ENCODE measurements around the gene MARCHF4. TPM values are rescaled to one million over a fixed set of nuclear protein-coding genes. Genes with fewer than 3 reads are reported as not detected.

Gene MARCHF4
- total RNA-seq, 2 experiments from 2014 or later = not detected

- ChIA-PET POLR2A (no interaction called here), CTCF (no interaction called here)
- intact Hi-C loops (cut with micrococcal nuclease) = no loop called here
- H3K4me1 Mint-ChIP-seq (ENCODE audit: low read depth) = no peaks in the 10 kb centered on the region
- DNase-seq = no peak
- no peak overlapping the region for H3K4me3 Mint-ChIP-seq
- H3K36me3 Mint-ChIP-seq = no peaks in the 10 kb centered on the region
- H3K9me3 Mint-ChIP-seq = no peaks in the 10 kb centered on the region
- H3K27me3 Mint-ChIP-seq = peaks cover 30% of the 10 kb centered on the region
- no peak overlapping the region for H3K27ac Mint-ChIP-seq
These were observed 6.8 kb downstream of the MARCHF4 start for GRCh38 chr2:216365518-216365917.

DNA sequence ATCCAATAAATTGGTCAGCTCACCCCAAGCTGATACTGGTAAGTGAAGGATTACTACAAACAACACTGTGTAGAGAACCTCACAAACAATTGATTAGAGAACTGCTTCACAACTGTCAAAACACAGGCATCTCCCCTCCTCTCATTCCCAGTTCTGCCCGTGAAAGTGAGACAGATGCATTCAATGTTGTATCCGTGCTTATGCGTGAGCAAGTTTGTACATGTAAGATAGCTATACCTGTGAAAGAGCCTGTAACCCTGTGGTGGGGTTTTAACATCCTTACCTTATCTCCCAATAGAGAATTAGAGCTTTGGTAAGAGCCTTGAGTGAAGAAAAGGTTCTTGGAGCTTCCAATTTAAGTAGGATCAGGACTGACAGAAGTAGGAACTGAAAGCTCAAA lies 9.1 kb downstream of the MARCHF4 start:
- Mint-ChIP-seq H3K9me3 (no peaks in the 10 kb centered on the region), H3K27me3 (peaks cover 10% of the 10 kb centered on the region), H3K36me3 (no peaks in the 10 kb centered on the region), H3K4me3 (no peak overlapping the region), H3K27ac (no peak overlapping the region), H3K4me1 (ENCODE audit: low read depth) (no peaks in the 10 kb centered on the region)
- DNase-seq = no peak
- CTCF ChIA-PET = no interaction called here
- POLR2A ChIA-PET = no interaction called here
- intact Hi-C loops (cut with micrococcal nuclease) = no loop called here

DNA sequence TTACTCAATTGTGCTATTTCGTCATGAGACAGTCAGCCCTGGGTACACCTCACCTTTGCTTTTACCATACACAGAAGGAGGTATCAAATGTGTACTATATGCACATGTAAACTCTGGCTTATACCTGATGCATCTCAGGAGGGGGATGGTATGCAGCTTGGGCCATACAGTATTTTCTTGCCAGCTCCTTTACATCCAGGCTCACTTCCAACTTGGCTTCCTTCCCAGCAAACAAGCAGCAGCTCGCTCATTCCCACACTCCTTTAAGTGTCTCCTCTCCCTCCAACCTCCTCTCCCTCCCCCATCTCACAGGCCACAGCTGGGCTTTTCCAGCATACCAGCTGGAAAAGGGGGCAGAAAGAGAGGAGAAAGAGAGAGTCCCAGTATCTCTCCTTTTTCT lies 9.6 kb downstream of the MARCHF4 start:
- Mint-ChIP-seq H3K27me3 (peaks cover 7% of the 10 kb centered on the region), H3K9me3 (no peaks in the 10 kb centered on the region), H3K4me3 (no peak overlapping the region), H3K27ac (no peak overlapping the region), H3K36me3 (no peaks in the 10 kb centered on the region), H3K4me1 (ENCODE audit: low read depth) (no peaks in the 10 kb centered on the region)
- CTCF ChIA-PET = no interaction called here
- DNase-seq = no peak
- intact Hi-C loops (cut with micrococcal nuclease) = no loop called here
- POLR2A ChIA-PET = no interaction called here

DNA sequence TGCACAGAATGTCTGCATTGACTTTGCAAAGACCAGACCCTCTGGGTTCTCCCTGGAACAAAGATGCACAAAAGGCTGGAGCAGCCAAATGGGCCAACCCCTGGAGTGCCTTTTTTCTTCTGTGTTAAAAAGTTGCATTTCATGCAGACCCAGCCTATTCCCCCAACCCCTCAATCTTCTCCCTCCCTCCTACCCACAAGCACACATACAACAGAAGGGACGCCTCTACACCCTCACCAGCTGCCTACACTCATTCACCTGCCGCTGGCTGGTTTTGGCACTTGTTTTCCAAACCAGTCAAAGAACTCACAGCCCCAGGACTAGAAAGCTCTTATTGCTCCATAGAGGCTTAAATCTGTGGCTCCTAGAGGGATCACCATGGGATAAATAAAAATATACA lies 16.6 kb downstream of the MARCHF4 start:
- CTCF ChIA-PET = no interaction called here
- H3K27me3 Mint-ChIP-seq = no peaks in the 10 kb centered on the region
- intact Hi-C loops (cut with micrococcal nuclease) = no loop called here
- peaks cover 39% of the 10 kb centered on the region for H3K4me1 Mint-ChIP-seq (ENCODE audit: low read depth)
- no peaks in the 10 kb centered on the region for H3K9me3 Mint-ChIP-seq
- DNase-seq = no peak
- no peak overlapping the region for H3K27ac Mint-ChIP-seq
- POLR2A ChIA-PET = no interaction called here
- H3K36me3 Mint-ChIP-seq = no peaks in the 10 kb centered on the region
- no peak overlapping the region for H3K4me3 Mint-ChIP-seq

GRCh38 chr2:216354306-216354705 lies 18.0 kb downstream of the MARCHF4 start:
- no peak overlapping the region for H3K4me3 Mint-ChIP-seq
- H3K27me3 Mint-ChIP-seq = no peaks in the 10 kb centered on the region
- H3K9me3 Mint-ChIP-seq = no peaks in the 10 kb centered on the region
- H3K36me3 Mint-ChIP-seq = no peaks in the 10 kb centered on the region
- CTCF ChIA-PET = interaction anchor here (0.6 to 1.2 kb wide), 2 partner anchors 18 to 51 kb away, joined by 3 read pairs; partner anchors contain the start of gene MARCHF4
- POLR2A ChIA-PET = no interaction called here
- H3K4me1 Mint-ChIP-seq (ENCODE audit: low read depth) = peaks cover 53% of the 10 kb centered on the region
- DNase-seq = no peak
- intact Hi-C loops (cut with micrococcal nuclease) = no loop called here
- no peak overlapping the region for H3K27ac Mint-ChIP-seq

- peak overlapping the region; percentile 73 for H3K27ac Mint-ChIP-seq
- no peaks in the 10 kb centered on the region for H3K36me3 Mint-ChIP-seq
- H3K4me3 Mint-ChIP-seq = no peak overlapping the region
- CTCF ChIA-PET = interaction anchor here (0.9 to 1.3 kb wide), 2 partner anchors 14 to 23 kb away, joined by 3 to 4 read pairs; no protein-coding TSS in a partner anchor
- no peaks in the 10 kb centered on the region for H3K27me3 Mint-ChIP-seq
- no peaks in the 10 kb centered on the region for H3K9me3 Mint-ChIP-seq
- peaks cover 63% of the 10 kb centered on the region for H3K4me1 Mint-ChIP-seq (ENCODE audit: low read depth)
- POLR2A ChIA-PET = interaction anchor here (0.8 to 1.1 kb wide), 2 partner anchors 12 to 130 kb away, joined by 3 to 4 read pairs; no protein-coding TSS in a partner anchor
- DNase-seq = no peak
- intact Hi-C loops (cut with micrococcal nuclease) = no loop called here
These were observed 19.5 kb downstream of the MARCHF4 start for GRCh38 chr2:216352653-216353270.

DNA sequence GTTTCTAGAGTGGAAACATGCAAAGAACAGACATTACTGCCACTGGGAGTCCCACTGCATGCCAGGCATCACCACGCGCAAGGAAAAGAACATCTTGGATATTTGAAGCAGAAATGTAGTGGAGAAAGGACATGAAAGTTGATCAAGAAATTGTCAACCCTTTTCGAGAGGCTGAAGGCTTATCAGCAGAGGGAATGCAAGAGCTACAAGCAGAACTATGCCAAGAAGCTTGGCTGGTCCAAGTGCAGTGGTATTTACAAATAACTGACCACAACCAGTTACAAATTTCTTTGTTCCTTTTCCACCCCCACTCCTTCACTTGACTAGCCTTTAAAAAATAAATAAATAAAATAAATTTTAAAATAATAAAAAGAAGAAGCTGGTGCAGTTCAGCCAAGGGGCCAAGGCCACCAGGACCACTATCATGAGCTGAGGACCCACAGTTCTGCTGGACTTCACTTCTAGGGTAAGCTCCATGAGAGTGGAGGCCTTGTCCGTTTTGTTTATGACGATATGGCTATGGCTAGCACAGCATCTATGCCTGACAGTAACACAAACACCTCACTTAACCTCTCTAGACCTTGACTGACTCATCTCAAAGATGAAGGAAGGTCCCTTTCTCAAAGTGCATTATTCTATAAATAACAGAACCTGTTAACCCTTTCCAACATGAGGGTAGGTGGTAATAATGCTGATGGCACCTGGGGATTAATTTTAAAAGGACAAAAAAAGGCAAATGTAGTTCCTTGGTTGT lies 20.9 kb downstream of the MARCHF4 start:
- DNase-seq = no peak
- no peak overlapping the region for H3K27ac Mint-ChIP-seq
- H3K4me3 Mint-ChIP-seq = no peak overlapping the region
- no peaks in the 10 kb centered on the region for H3K36me3 Mint-ChIP-seq
- POLR2A ChIA-PET = interaction anchor here (0.6 kb wide), 1 partner anchor 1690 kb away, joined by 3 read pairs; no protein-coding TSS in a partner anchor
- CTCF ChIA-PET = no interaction called here
- H3K27me3 Mint-ChIP-seq = no peaks in the 10 kb centered on the region
- peaks cover 76% of the 10 kb centered on the region for H3K4me1 Mint-ChIP-seq (ENCODE audit: low read depth)
- intact Hi-C loops (cut with micrococcal nuclease) = no loop called here
- no peaks in the 10 kb centered on the region for H3K9me3 Mint-ChIP-seq

DNA sequence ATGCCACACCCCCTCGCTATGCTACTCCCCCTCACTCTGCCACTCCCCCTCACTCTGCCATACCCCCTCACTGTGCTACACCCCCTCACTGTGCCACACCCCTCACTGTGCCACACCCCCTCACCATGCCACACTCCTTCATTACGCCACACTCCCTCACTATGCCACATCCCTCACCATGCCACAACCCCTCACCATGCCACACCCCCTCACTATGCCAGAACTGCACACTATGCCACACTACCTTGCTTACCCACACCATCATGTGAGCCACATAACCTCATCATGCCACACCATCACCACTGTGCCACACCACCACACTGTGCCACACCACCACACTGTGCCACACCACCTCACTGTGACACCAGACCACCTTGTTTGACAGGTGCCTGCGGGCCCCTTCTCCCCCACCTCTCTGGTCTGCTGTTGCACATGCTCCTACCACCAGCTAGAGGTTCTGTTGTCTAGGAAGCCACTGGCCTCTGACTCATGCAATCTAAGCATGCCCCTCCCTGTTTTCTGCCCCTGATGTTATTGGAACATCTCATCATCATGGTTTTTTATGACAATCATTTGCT lies 22.0 kb downstream of the MARCHF4 start:
- intact Hi-C loops (cut with micrococcal nuclease) = no loop called here
- ChIA-PET CTCF (no interaction called here), POLR2A (interaction anchor here (0.9 kb wide), 1 partner anchor 148 kb away, joined by 3 read pairs; no protein-coding TSS in a partner anchor)
- no peaks in the 10 kb centered on the region for H3K36me3 Mint-ChIP-seq
- H3K27ac Mint-ChIP-seq = peak overlapping the region; percentile 38
- H3K27me3 Mint-ChIP-seq = no peaks in the 10 kb centered on the region
- peak; percentile 54 for DNase-seq
- H3K4me1 Mint-ChIP-seq (ENCODE audit: low read depth) = peaks cover 78% of the 10 kb centered on the region
- no peaks in the 10 kb centered on the region for H3K9me3 Mint-ChIP-seq
- H3K4me3 Mint-ChIP-seq = no peak overlapping the region

- no peak for DNase-seq
- H3K4me3 Mint-ChIP-seq = no peak overlapping the region
These were observed 22.9 kb downstream of the MARCHF4 start for GRCh38 chr2:216349366-216349765.

DNA sequence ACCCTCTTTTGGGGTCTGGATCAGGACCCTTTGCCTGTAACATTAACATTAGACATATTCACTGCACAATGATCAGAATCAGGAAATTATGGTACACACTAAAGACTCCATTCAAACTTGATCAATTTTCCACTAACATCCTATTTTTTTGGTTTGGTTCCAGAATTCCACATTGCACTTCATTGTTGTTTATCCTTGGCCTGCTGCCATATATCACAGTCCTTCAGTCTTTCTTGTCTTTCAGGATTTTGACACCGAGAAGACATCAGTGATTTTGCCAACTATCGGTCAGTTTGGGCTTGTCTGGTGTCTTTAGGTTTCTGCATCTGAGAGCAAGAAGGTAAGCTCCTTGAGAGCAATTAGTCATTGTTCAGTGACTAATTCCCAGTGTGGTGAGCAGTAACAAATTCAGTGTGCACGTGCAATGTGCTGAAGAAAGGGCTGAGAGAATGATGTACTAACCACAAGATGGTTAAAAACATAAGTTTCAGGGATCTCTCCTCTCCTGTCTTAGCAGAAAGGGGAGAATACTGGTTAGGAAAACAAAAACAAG lies 23.5 kb downstream of the MARCHF4 start:
- POLR2A ChIA-PET = interaction anchor here (1.1 kb wide), 1 partner anchor 143 kb away, joined by 4 read pairs; no protein-coding TSS in a partner anchor
- intact Hi-C loops (cut with micrococcal nuclease) = loop anchor here (1.0 to 10.0 kb wide), 9 partner anchors 24 to 334 kb away; partner anchors contain the start of genes MARCHF4, MREG, RPL37A and SMARCAL1
- DNase-seq = peak; percentile 52
- Mint-ChIP-seq H3K27ac (peak overlapping the region; percentile 36), H3K9me3 (no peaks in the 10 kb centered on the region), H3K4me3 (no peak overlapping the region), H3K36me3 (no peaks in the 10 kb centered on the region), H3K4me1 (ENCODE audit: low read depth) (peaks cover 66% of the 10 kb centered on the region), H3K27me3 (no peaks in the 10 kb centered on the region)
- CTCF ChIA-PET = interaction anchor here (0.6 to 1.0 kb wide), 2 partner anchors 53 to 1924 kb away, joined by 3 to 4 read pairs; no protein-coding TSS in a partner anchor

More at GRCh38 chr2:216349366-216349765, 22.9 kb downstream of the MARCHF4 start:
- no peaks in the 10 kb centered on the region for H3K36me3 Mint-ChIP-seq
- ChIA-PET CTCF (interaction anchor here (1.0 kb wide), 1 partner anchor 52 kb away, joined by 3 read pairs; no protein-coding TSS in a partner anchor), POLR2A (interaction anchor here (1.1 kb wide), 1 partner anchor 143 kb away, joined by 4 read pairs; no protein-coding TSS in a partner anchor)
- intact Hi-C loops (cut with micrococcal nuclease) = loop anchor here (1.0 to 10.0 kb wide), 9 partner anchors 23 to 335 kb away; partner anchors contain the start of genes MARCHF4, MREG, RPL37A and SMARCAL1
- peak overlapping the region; percentile 36 for H3K27ac Mint-ChIP-seq
- H3K4me1 Mint-ChIP-seq (ENCODE audit: low read depth) = peaks cover 71% of the 10 kb centered on the region
- H3K9me3 Mint-ChIP-seq = no peaks in the 10 kb centered on the region
- no peaks in the 10 kb centered on the region for H3K27me3 Mint-ChIP-seq

DNA sequence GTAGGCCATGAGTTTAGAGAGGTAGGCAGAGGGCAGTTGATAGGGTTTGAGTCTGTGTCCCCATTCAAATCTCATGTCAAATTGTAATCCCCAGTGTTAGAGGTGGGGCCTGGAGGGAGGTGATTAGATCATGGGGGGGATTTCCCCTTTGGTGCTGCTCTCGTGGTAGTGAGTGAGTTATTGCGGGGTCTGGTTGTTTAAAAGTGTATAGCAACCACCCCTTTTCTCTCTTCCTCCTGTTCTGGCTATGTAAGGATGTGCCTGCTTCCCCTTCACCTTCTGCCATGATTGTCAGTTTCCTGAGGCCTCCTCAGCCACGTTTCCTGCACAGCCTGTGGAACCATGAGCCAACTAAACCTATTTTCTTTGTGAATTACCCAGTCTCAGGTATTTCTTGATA lies 25.5 kb downstream of the MARCHF4 start:
- ChIA-PET CTCF (interaction anchor here (0.6 to 1.3 kb wide), 2 partner anchors 18 to 200 kb away, joined by 3 read pairs; no protein-coding TSS in a partner anchor), POLR2A (no interaction called here)
- Mint-ChIP-seq H3K9me3 (no peaks in the 10 kb centered on the region), H3K4me3 (no peak overlapping the region), H3K4me1 (ENCODE audit: low read depth) (peaks cover 46% of the 10 kb centered on the region), H3K36me3 (no peaks in the 10 kb centered on the region), H3K27me3 (no peaks in the 10 kb centered on the region), H3K27ac (peak overlapping the region; percentile 5)
- DNase-seq = peak; percentile 38
- intact Hi-C loops (cut with micrococcal nuclease) = loop anchor here (5.0 to 10.0 kb wide), 3 partner anchors 124 to 332 kb away; partner anchors contain the start of gene MREG

Measured in activated CD4-positive, alpha-beta memory T cell treated with anti-CD3 and anti-CD28 coated beads for 36 hours (primary cell).